Measurements from ENCODE around the gene LTB4R.
"Not testable (repeated sequence)": the region's sequence is repeated elsewhere in the genome, so short reads cannot be mapped to it uniquely, and the experiment has no call there.

The LTB4R gene

GRCh38 chr14:24325041-24325530 is 13.8 kb downstream of the LTB4R start:
- no peak for DNase-seq

GRCh38 chr14:24325963-24326362 is 14.7 kb downstream of the LTB4R start:
- DNase-seq, result no peak

- no peak for DNase-seq
These were observed 16.0 kb downstream of the LTB4R start for GRCh38 chr14:24327303-24327702.

GRCh38 chr14:24327914-24328313 is 16.6 kb downstream of the LTB4R start:
- DNase-seq, result not testable (repeated sequence)

- no peak for DNase-seq
These were observed 17.9 kb downstream of the LTB4R start for GRCh38 chr14:24329073-24329663.

GRCh38 chr14:24329736-24330135 is 18.4 kb downstream of the LTB4R start:
- no peak for DNase-seq

- no peak for DNase-seq
These were observed 19.8 kb downstream of the LTB4R start for GRCh38 chr14:24330973-24331674.

GRCh38 chr14:24331731-24332267 is 20.5 kb downstream of the LTB4R start:
- no peak for DNase-seq

GRCh38 chr14:24332268-24332993 is 21.1 kb downstream of the LTB4R start:
- peak; percentile 57 for DNase-seq

GRCh38 chr14:24334431-24335291 is 23.4 kb downstream of the LTB4R start, which contains the start of gene ADCY4:
Gene ADCY4 (minus strand): TSS chr14:24335071. CDS start chr14:24334652, 419 bp downstream.
- DNase-seq, result no peak

- no peak for DNase-seq
These were observed 24.3 kb downstream of the LTB4R start for GRCh38 chr14:24335461-24336171.

GRCh38 chr14:24337144-24337823 is 26.0 kb downstream of the LTB4R start:
- DNase-seq, result no peak

GRCh38 chr14:24337824-24338175 is 26.5 kb downstream of the LTB4R start:
- DNase-seq, result no peak

GRCh38 chr14:24338843-24339242 is 27.5 kb downstream of the LTB4R start:
- DNase-seq, result no peak

- no peak for DNase-seq
These were observed 28.2 kb downstream of the LTB4R start, which contains the start of gene RIPK3 for GRCh38 chr14:24339284-24340151. Gene RIPK3 (minus strand): TSS chr14:24339991. CDS start chr14:24339826, 165 bp downstream.

- DNase-seq, result no peak
These were observed 29.3 kb downstream of the LTB4R start for GRCh38 chr14:24340606-24341005.

- DNase-seq, result no peak
These were observed 31.6 kb downstream of the LTB4R start for GRCh38 chr14:24342889-24343288.

- no peak for DNase-seq
These were observed 32.7 kb downstream of the LTB4R start for GRCh38 chr14:24343795-24344660.

- no peak for DNase-seq
These were observed 35.8 kb downstream of the LTB4R start for GRCh38 chr14:24347134-24347533.

Data from NCI-H1048 (cell line).